Measurements from ENCODE around the gene FGD2. TPM values are rescaled to one million over a fixed set of nuclear protein-coding genes. Genes with fewer than 3 reads are reported as not detected.

FGD2 gene
- total RNA-seq, 2 experiments from 2014 or later, result 0.50 to 0.63 TPM

DNA sequence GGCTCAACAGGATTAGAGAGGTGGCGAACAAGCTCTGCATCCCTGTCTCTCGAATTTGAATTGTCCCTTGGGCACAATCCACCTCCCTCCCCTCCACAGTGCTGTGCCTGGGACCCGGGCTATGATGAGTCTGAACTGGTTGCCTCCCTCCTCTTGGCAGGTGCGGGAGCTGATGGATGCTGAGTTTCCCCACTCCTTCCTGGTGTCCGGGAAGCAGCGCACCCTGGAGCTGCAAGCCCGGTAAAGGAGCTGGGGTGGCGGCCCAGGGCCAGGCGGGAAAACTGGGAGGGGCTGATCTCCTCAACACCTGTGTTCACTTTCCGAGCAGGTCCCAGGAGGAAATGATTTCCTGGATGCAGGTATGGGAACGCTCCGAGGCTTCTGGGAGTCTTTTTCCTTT is 14.9 kb downstream of the FGD2 start:
- ChIA-PET POLR2A (interaction anchor here (0.6 kb wide), 1 partner anchor 152 kb away, joined by 6 read pairs; no protein-coding TSS in a partner anchor), CTCF (interaction anchor here (0.6 to 22.3 kb wide), 18 partner anchors 10 to 412 kb away, joined by 3 to 586 read pairs (median 4); partner anchors contain the start of genes C6orf89 and PIM1)
- H3K36me3 Mint-ChIP-seq (ENCODE audit: low read depth), result no peaks in the 10 kb centered on the region
- H3K27me3 Mint-ChIP-seq, result no peaks in the 10 kb centered on the region
- no peaks in the 10 kb centered on the region for H3K9me3 Mint-ChIP-seq (ENCODE audit: low read depth)
- H3K4me3 Mint-ChIP-seq, result no peak overlapping the region
- DNase-seq (no peak), ATAC-seq (no peak)
- intact Hi-C loops (cut with DNase I, micrococcal nuclease), result loop anchor here in 1 of 2 experiments (10.0 kb wide), 1 partner anchor 414 kb away; the partner anchor contains the start of gene CMTR1
- H3K4me1 Mint-ChIP-seq, result peaks cover 63% of the 10 kb centered on the region
- no peak overlapping the region for H3K27ac Mint-ChIP-seq

DNA sequence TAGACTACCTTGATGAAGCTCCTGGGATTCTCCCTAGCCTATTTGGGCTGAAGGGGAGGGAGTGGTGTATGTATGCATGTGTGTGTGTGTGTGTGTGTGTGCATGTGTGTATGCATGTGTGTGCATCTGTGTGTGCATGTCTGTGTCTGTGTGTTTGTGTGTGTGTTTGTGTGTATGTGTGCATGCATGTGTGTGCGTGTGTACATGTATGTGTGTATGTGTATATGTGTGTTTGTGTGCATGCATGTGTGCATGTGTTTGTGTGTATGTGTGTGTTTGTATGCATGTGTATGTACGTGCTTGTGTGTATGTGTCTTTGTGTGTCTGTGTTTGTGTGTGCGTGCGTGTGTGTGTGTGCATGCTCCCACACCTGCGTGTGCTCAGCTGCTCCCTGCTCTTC is 15.4 kb downstream of the FGD2 start:
- Mint-ChIP-seq H3K36me3 (ENCODE audit: low read depth) (no peaks in the 10 kb centered on the region), H3K9me3 (ENCODE audit: low read depth) (no peaks in the 10 kb centered on the region), H3K27me3 (no peaks in the 10 kb centered on the region), H3K4me1 (peaks cover 66% of the 10 kb centered on the region), H3K4me3 (no peak overlapping the region), H3K27ac (no peak overlapping the region)
- POLR2A ChIA-PET, result interaction anchor here (0.5 kb wide), 1 partner anchor 67 kb away, joined by 5 read pairs; no protein-coding TSS in a partner anchor
- intact Hi-C loops (cut with DNase I, micrococcal nuclease), result loop anchor here in 1 of 2 experiments (1.0 to 10.0 kb wide), 2 partner anchors 30 to 414 kb away; partner anchors contain the start of gene CMTR1
- DNase-seq, result no peak
- ATAC-seq, result no peak
- CTCF ChIA-PET, result interaction anchor here (0.6 to 22.3 kb wide), 15 partner anchors 10 to 412 kb away, joined by 3 to 586 read pairs (median 5); partner anchors contain the start of genes C6orf89, PIM1, TBC1D22B and TMEM217

DNA sequence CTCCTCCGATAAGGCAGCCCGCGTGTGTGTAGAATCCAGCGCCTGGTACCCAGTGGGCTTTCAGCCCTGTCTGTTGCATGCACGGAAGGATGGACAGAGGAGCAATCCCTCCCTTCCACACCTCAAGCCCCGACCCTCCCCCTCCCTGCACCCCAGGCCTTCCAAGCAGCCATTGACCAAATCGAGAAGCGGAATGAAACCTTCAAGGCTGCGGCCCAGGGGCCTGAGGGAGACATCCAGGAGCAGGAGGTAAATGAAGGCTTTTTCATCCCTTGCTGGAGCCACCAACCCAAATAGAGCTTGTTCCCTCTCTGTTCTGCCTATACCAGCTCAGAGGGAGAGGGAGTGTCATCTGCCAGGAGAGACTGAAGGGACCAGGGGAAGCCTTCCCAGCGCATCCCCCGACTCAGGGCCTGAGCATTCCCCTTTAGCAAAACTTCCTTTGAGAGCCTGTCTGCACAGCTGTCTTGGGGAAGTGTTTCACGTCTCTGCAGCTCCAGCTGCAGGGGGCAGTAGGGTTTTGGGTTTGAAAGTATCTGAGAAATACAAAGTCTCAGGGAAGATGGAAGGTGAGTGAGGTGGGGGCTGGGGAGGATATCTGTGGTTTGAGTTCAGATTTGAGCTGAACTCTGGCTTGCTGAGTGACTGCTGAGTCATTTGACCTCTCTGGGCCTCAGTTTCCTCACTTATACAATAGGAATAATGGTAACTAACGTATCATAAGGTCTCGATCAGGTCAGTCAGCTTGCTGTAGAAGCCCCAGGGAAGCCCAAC is 16.1 kb downstream of the FGD2 start:
- Mint-ChIP-seq H3K4me3 (no peak overlapping the region), H3K4me1 (peaks cover 71% of the 10 kb centered on the region), H3K36me3 (ENCODE audit: low read depth) (no peaks in the 10 kb centered on the region), H3K9me3 (ENCODE audit: low read depth) (no peaks in the 10 kb centered on the region), H3K27me3 (no peaks in the 10 kb centered on the region), H3K27ac (peak overlapping the region; percentile 64)
- POLR2A ChIA-PET, result interaction anchor here (0.7 to 2.7 kb wide), 2 partner anchors 29 to 187 kb away, joined by 3 to 15 read pairs; no protein-coding TSS in a partner anchor
- ATAC-seq (peak; percentile 34), DNase-seq (peak; percentile 86)
- CTCF ChIA-PET, result interaction anchor here (0.6 to 22.3 kb wide), 21 partner anchors 9 to 411 kb away, joined by 3 to 586 read pairs (median 4); partner anchors contain the start of genes PIM1, TBC1D22B and TMEM217
- intact Hi-C loops (cut with DNase I, micrococcal nuclease), result loop anchor here in 1 of 2 experiments (1.0 to 10.0 kb wide), 2 partner anchors 30 to 413 kb away; partner anchors contain the start of gene CMTR1

DNA sequence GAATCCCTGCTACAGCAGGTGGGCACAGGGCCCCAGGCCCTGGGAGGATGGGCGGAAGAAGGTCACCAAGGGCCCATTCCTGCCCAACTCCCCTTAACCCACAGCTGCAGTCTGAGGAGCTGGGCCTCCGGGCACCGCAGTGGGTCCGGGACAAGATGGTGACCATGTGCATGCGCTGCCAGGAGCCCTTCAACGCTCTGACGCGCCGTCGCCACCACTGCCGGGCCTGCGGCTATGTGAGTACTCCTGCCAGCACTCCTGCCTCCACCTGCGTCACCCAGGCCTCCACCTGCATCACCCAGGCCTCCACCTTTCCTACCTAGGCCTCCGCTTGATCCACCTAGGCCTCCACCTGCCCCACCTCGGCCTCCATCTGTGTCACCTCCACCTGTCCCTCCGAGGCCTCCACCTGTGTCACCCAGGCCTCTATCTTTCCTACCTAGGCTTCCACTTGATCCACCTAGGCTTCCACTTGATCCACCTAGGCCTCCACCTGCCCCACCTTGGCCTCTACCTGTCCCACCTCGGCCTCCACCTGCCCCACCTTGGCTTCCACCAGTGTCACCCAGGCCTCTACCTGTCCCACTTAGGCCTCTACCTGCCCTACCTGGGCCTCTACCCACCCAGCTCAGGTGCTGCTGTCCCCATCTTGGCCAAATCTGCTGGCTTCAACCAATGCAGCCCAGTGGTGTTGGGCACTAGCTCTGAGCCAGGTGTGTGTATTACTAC is 16.8 kb downstream of the FGD2 start:
- CTCF ChIA-PET, result interaction anchor here (0.5 to 22.3 kb wide), 21 partner anchors 8 to 1037 kb away, joined by 3 to 586 read pairs (median 4); partner anchors contain the start of genes PIM1, TBC1D22B and TMEM217
- no peaks in the 10 kb centered on the region for H3K9me3 Mint-ChIP-seq (ENCODE audit: low read depth)
- ATAC-seq (no peak), DNase-seq (no peak)
- POLR2A ChIA-PET, result interaction anchor here (0.7 to 2.7 kb wide), 2 partner anchors 28 to 187 kb away, joined by 3 to 15 read pairs; no protein-coding TSS in a partner anchor
- no peaks in the 10 kb centered on the region for H3K36me3 Mint-ChIP-seq (ENCODE audit: low read depth)
- no peak overlapping the region for H3K4me3 Mint-ChIP-seq
- intact Hi-C loops (cut with DNase I, micrococcal nuclease), result loop anchor here in 1 of 2 experiments (10.0 kb wide), 1 partner anchor 413 kb away; the partner anchor contains the start of gene CMTR1
- H3K27me3 Mint-ChIP-seq, result no peaks in the 10 kb centered on the region
- H3K4me1 Mint-ChIP-seq, result peaks cover 71% of the 10 kb centered on the region
- peak overlapping the region; percentile 64 for H3K27ac Mint-ChIP-seq

DNA sequence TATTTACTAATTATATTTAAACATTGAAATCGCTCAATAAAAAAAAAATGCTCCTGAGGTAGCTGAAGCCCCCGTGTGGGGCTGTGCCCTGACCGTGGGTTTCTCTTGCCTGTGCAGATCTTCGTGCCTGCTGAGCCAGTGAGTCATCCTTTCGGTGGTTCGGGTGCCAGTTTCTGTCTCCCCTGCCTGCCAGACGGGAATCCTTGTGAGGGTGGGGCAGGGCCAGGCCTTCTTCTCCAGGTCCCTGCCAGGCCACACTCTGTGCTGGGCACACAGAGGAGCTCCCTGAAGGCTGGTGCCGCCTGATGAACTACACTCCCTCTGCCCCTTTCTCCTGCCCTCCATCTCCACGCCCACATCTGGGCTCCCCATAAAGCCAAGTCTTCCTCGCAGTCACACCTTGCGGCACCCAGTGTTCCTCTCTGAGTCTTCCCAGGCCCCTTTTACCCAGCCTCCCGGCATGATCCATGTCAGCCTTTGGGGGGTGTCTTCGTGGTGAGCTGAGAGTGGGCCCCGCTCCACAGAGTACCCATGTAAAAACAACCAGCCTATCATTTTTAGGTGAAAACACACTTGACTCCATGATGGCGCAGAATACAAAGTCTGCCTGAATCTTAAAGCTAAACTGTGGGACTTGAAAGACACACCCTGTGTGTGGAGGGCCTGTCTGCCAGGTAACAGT is 19.3 kb downstream of the FGD2 start:
- DNase-seq (peak; percentile 84), ATAC-seq (peak; percentile 76)
- H3K27me3 Mint-ChIP-seq, result no peaks in the 10 kb centered on the region
- peak overlapping the region; percentile 89 for H3K27ac Mint-ChIP-seq
- H3K36me3 Mint-ChIP-seq (ENCODE audit: low read depth), result no peaks in the 10 kb centered on the region
- peaks cover 63% of the 10 kb centered on the region for H3K4me1 Mint-ChIP-seq
- H3K9me3 Mint-ChIP-seq (ENCODE audit: low read depth), result no peaks in the 10 kb centered on the region
- CTCF ChIA-PET, result interaction anchor here (0.7 to 22.3 kb wide), 8 partner anchors 11 to 259 kb away, joined by 3 to 586 read pairs (median 4); partner anchors contain the start of gene PIM1
- H3K4me3 Mint-ChIP-seq, result no peak overlapping the region
- POLR2A ChIA-PET, result interaction anchor here (0.6 to 0.8 kb wide), 2 partner anchors 142 to 146 kb away, joined by 3 to 6 read pairs; no protein-coding TSS in a partner anchor
- intact Hi-C loops (cut with DNase I, micrococcal nuclease), result loop anchor here (1.0 to 10.0 kb wide), 4 partner anchors 9 to 410 kb away; partner anchors contain the start of gene CMTR1 (in 1 of the 2)

DNA sequence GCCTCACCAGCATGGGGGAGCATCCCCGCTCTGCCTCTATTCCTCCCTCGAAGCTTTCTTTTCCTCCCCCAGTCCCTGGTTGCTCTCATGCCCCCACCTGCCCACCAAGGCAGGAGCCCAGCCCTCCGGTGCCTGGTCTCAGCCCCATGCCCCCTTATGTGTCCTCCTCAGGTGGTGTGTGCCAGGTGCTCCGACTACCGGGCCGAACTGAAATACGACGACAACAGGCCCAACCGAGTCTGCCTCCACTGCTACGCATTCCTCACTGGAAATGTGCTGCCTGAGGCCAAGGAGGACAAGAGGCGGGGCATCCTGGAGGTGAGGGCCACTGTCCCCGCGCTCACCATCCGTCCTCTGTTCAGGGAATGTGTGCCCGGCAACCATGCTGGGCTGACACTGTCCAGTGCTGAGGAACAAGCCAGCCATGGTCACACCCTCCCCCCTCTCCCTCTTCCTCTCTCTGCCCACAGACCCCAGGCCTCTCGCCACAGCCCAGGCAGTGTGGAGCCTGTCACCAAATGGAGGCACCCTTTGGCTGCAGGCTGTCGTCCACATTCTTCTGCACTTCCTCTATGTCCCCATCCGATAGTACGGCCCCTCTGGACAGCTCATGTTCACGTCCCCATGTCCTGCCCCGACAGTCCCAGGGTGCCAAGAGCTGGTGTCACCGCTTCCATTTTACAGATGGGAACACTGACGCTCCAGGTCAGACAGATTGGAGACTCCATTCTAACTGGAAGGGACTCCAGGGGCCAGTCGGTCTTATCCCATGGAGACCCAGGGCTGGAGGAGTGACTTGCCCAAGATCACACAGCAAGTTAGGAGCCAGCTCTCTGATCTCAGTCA is 20.4 kb downstream of the FGD2 start:
- H3K27me3 Mint-ChIP-seq, result no peaks in the 10 kb centered on the region

DNA sequence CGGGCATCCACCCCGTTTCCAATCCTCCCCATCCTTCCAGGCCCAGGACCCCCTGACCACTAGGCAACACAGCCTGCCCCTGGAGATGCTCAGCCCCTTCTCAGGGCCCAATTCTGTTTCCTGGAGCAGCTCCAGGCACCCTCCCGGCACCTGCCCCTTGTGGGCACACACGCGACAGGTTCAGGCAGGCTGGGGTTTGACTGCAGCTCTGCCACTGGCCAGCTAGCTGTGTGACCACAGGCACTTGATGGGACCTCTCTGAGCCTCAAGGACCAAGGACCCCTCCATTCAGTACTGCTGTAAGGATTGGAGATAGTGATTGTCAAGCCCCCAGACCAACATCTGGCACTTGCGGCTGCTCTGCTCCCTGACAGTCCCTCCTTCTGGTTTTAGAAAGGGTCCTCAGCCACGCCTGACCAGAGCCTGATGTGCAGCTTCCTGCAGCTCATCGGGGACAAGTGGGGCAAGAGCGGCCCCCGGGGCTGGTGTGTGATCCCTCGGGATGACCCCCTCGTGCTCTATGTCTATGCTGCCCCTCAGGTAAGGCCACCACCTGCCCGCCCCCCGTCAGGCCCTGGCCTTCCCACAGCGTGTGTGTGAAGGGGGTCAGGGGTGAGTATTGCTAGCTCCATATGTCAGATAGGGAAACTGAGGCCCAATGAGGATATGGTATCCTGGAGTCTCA is 21.7 kb downstream of the FGD2 start:
- intact Hi-C loops (cut with DNase I, micrococcal nuclease), result loop anchor here in 1 of 2 experiments (10.0 kb wide), 1 partner anchor 408 kb away; the partner anchor contains the start of gene CMTR1
- peaks cover 55% of the 10 kb centered on the region for H3K4me1 Mint-ChIP-seq
- H3K36me3 Mint-ChIP-seq (ENCODE audit: low read depth), result peaks cover 3% of the 10 kb centered on the region
- no peaks in the 10 kb centered on the region for H3K27me3 Mint-ChIP-seq
- CTCF ChIA-PET, result interaction anchor here (0.6 to 22.3 kb wide), 7 partner anchors 7 to 259 kb away, joined by 3 to 586 read pairs (median 5); partner anchors contain the start of gene PIM1
- POLR2A ChIA-PET, result interaction anchor here (0.6 kb wide), 1 partner anchor 246 kb away, joined by 3 read pairs; no protein-coding TSS in a partner anchor
- DNase-seq, result no peak
- H3K4me3 Mint-ChIP-seq, result no peak overlapping the region
- H3K9me3 Mint-ChIP-seq (ENCODE audit: low read depth), result peaks cover 4% of the 10 kb centered on the region
- peak overlapping the region; percentile 51 for H3K27ac Mint-ChIP-seq
- ATAC-seq, result no peak

More for the DNA sequence above, 20.4 kb downstream of the FGD2 start:
- no peak for DNase-seq
- peaks cover 3% of the 10 kb centered on the region for H3K36me3 Mint-ChIP-seq (ENCODE audit: low read depth)
- H3K27ac Mint-ChIP-seq, result peak overlapping the region; percentile 67
- ChIA-PET CTCF (interaction anchor here (0.6 to 22.3 kb wide), 7 partner anchors 5 to 181 kb away, joined by 3 to 586 read pairs (median 80); partner anchors contain the start of gene PIM1), POLR2A (interaction anchor here (0.6 kb wide), 1 partner anchor 141 kb away, joined by 6 read pairs; no protein-coding TSS in a partner anchor)
- no peak for ATAC-seq
- peaks cover 4% of the 10 kb centered on the region for H3K9me3 Mint-ChIP-seq (ENCODE audit: low read depth)
- intact Hi-C loops (cut with DNase I, micrococcal nuclease), result loop anchor here in 1 of 2 experiments (10.0 kb wide), 1 partner anchor 409 kb away; the partner anchor contains the start of gene CMTR1
- peaks cover 64% of the 10 kb centered on the region for H3K4me1 Mint-ChIP-seq
- no peak overlapping the region for H3K4me3 Mint-ChIP-seq

DNA sequence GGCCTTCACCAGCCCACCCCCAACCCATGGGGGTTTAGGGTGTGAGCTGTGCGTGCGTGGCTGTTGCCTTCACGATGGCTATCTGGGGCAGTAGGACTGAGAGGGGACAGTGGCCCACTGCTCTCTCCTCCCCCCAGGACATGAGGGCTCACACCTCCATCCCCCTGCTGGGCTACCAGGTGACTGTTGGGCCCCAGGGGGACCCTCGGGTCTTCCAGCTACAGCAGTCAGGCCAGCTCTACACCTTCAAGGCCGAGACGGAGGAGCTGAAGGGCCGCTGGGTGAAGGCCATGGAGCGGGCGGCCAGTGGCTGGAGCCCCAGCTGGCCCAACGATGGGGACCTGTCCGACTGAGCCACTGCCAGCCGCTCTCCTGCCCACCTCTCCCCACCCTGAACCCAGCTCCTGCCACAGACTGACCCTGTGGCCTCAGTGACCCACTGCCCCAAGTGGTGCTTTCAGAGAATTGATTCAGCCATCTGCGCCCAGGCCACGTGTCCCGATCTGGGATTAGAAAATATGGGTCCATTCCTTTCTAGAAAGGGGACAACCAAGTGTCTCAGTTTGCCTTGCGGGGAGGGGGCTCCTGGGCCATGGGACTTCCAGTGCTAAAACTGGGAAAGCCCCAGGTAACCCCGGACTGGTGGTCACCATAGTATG is 22.5 kb downstream of the FGD2 start:
- intact Hi-C loops (cut with DNase I, micrococcal nuclease), result loop anchor here in 1 of 2 experiments (10.0 kb wide), 1 partner anchor 407 kb away; the partner anchor contains the start of gene CMTR1
- POLR2A ChIA-PET, result no interaction called here
- H3K27me3 Mint-ChIP-seq, result no peaks in the 10 kb centered on the region

More for the DNA sequence above, 22.5 kb downstream of the FGD2 start:
- peaks cover 4% of the 10 kb centered on the region for H3K9me3 Mint-ChIP-seq (ENCODE audit: low read depth)
- H3K4me3 Mint-ChIP-seq, result no peak overlapping the region
- H3K36me3 Mint-ChIP-seq (ENCODE audit: low read depth), result peaks cover 3% of the 10 kb centered on the region
- H3K4me1 Mint-ChIP-seq, result peaks cover 53% of the 10 kb centered on the region
- H3K27ac Mint-ChIP-seq, result peak overlapping the region; percentile 47
- no peak for DNase-seq
- no peak for ATAC-seq
- CTCF ChIA-PET, result interaction anchor here (0.6 to 22.3 kb wide), 11 partner anchors 7 to 1043 kb away, joined by 3 to 586 read pairs (median 3); partner anchors contain the start of gene PIM1

Measured in activated CD4-positive, alpha-beta T cell treated with anti-CD3 and anti-CD28 coated beads for 36 hours (primary cell).